K562 (cell line): ENCODE measurements around the gene RGL2. TPM values are rescaled to one million over a fixed set of nuclear protein-coding genes. Genes with fewer than 3 reads are reported as not detected.

Experiments
- BDP1 ChIP-seq: IDR thresholded peaks from 3 replicates; pipeline ENCODE4 v1.6.1; 2011; ENCODE audit not compliant: insufficient read length, insufficient read depth
- BRD9 ChIP-seq: fragments of 450-650 bp; IDR thresholded peaks from 2 replicates; pipeline ENCODE4 v1.6.1; 2018; ENCODE audit warnings: low read depth; ENCODE audit not compliant: partially characterized antibody
- C11orf30 ChIP-seq: fragments of 450-650 bp; IDR thresholded peaks from 2 replicates; pipeline ENCODE4 v1.6.1; 2016; ENCODE audit warnings: low read depth, mild to moderate bottlenecking
- DACH1 ChIP-seq: fragments of 450-650 bp; IDR thresholded peaks from 2 replicates; pipeline ENCODE4 v1.6.1; 2018; ENCODE audit not compliant: partially characterized antibody
- EHMT2 ChIP-seq: fragments of 450-650 bp; IDR thresholded peaks from 2 replicates; pipeline ENCODE4 v1.6.1; 2018; ENCODE audit warnings: antibody characterized with exemption
- MYBL2 ChIP-seq, 2 experiments: fragments of 450-650 bp in 1 of 2; sonication (generic) in 1 of 2; formaldehyde crosslinking in 1 of 2; IDR thresholded peaks; 2 replicates each; pipeline versions ENCODE4 v1.6.1 to v1.8.1; 2017 to 2022; ENCODE audit warnings: borderline replicate concordance in 1 of 2, inconsistent platforms in 1 of 2, low read depth in 1 of 2, mild to moderate bottlenecking in 1 of 2, missing genetic modification reagents in 1 of 2, moderate library complexity in 1 of 2
- NRF1 ChIP-seq, 2 experiments: fragments of 450-650 bp; IDR thresholded peaks in 1 of 2; conservative IDR thresholded peaks in 1 of 2; 2 replicates each; pipeline ENCODE4 v1.6.1; 2014; ENCODE audit warnings: mild to moderate bottlenecking in 2 of 2
- SLC30A9 ChIP-seq: fragments of 250-450 bp; sonication (Bioruptor Pico); IDR thresholded peaks from 2 replicates; pipeline ENCODE4 v1.8.0; 2022; ENCODE audit warnings: mild to moderate bottlenecking, moderate library complexity
- SMARCA5 ChIP-seq: fragments of 450-650 bp; IDR thresholded peaks from 2 replicates; pipeline ENCODE4 v1.6.1; 2016
- SMARCC2 ChIP-seq: fragments of 450-650 bp; IDR thresholded peaks from 2 replicates; pipeline ENCODE4 v1.6.1; 2017; ENCODE audit warnings: antibody characterized with exemption, moderate library complexity, mild to moderate bottlenecking, low read depth
- ZEB2 ChIP-seq: fragments of 450-650 bp; IDR thresholded peaks from 2 replicates; pipeline ENCODE4 v1.6.1; 2016
- ZNF212 ChIP-seq: fragments of 450-650 bp; formaldehyde crosslinking; IDR thresholded peaks from 2 replicates; pipeline ENCODE4 v1.4.0; 2020; ENCODE audit warnings: mild to moderate bottlenecking
- ZNF232 ChIP-seq: sonication (generic); formaldehyde crosslinking; IDR thresholded peaks from 2 replicates; pipeline ENCODE4 v1.8.0; 2022; ENCODE audit warnings: mild to moderate bottlenecking, missing genetic modification reagents
- polyA plus RNA-seq, 8 experiments: library from polyadenylated mRNA; depleted of rRNA in 4 of 8; stranded (reverse) in 5 of 8; unstranded in 3 of 8; fragments of >200 nt; fragmentation: Nextera tagmentation in 2 of 8; fragmentation: Illumina TruSeq in 1 of 8; extraction: Ambion mirVana in 2 of 8; extraction: Trizol in 1 of 8; gene quantifications; 2 replicates each; pipeline versions ENCODE4 v1.2.1 to v1.2.3, GENCODE V29; 2011 to 2014; ENCODE audit warnings: inconsistent platforms in 1 of 8, missing spikeins in 1 of 8
- total RNA-seq, 7 experiments: library from RNA; depleted of rRNA in 6 of 7; stranded (reverse); fragments of >200 nt in 6 of 7; fragmentation: Illumina TruSeq in 2 of 7; extraction: Trizol in 2 of 7; gene quantifications; 2 replicates each; pipeline versions ENCODE4 v1.2.1 to v1.2.3, GENCODE V29; 2011 to 2021; ENCODE audit warnings: low replicate concordance in 1 of 7
- TF ChIP-seq, protein P1 (sequence below): IDR thresholded peaks from 2 replicates; pipeline ENCODE4 v1.6.1; 2011; ENCODE audit not compliant: insufficient read length; ENCODE audit errors: extremely low read depth
- TF ChIP-seq, protein P2 (sequence below): sonication (generic); formaldehyde crosslinking; IDR thresholded peaks from 2 replicates; pipeline ENCODE4 v1.5.0; 2020; ENCODE audit warnings: missing genetic modification reagents
- TF ChIP-seq, protein P3 (sequence below): fragments of 450-650 bp; formaldehyde crosslinking; IDR thresholded peaks from 2 replicates; pipeline ENCODE4 v1.4.0; 2020; ENCODE audit warnings: mild to moderate bottlenecking
- TF ChIP-seq, protein P4 (sequence below): fragments of 450-650 bp; formaldehyde crosslinking; IDR thresholded peaks from 2 replicates; pipeline ENCODE4 v1.4.0; 2022; ENCODE audit warnings: missing genetic modification characterization

The RGL2 gene
- total and polyA plus RNA-seq, 9 of the 15 experiments (the other 6 are each of a cell fraction or from before 2014, with no cell fraction given), result 1.8 to 57.1 (median 19.5) TPM

DNA sequence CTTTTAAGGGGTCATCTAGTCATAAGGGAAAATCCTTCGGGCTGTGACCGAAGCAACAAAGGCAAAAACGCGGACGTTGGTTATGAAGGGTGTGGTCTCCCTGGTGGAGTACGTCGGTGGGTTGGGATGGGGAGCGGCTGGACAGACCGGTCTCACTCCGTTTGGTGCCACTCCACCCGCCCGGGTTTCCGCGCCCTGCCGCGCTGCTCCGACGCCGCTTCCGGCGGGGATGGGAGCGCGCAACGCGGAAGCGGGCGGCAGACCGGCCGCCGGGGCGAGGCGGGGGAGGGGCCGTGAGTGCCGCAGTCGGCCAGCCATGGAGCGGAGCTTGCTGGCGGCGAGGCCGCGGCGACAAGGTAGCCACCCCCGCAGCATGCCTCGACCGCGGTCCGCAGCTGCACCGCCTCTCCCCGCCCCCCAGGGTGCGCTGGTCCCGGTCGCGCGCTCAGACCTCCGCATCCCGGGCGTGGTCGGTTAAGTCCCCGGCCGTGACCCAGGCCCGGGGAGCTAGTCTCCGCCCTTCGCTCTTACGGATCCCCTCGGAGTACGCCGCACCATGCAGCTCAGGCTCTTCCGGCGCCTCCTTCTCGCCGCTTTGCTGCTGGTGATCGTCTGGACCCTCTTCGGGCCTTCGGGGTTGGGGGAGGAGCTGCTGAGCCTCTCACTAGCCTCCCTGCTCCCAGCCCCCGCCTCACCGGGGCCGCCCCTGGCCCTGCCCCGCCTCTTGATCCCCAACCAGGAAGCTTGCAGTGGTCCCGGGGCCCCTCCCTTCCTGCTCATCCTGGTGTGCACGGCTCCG, 21.7 kb downstream of the RGL2 start, which contains the start of gene B3GALT4 (continued):
- TF ChIP-seq SLC30A9 (CRISPR knock-in tag) (no peak), ZEB2 (no peak), MYBL2 (IDR thresholded peaks at IDR 0.05; ENCODE audit: low read depth) (no peak), MYBL2 (CRISPR knock-in tag; IDR thresholded peaks at IDR 0.05; ENCODE audit: borderline replicate concordance) (no peak), DACH1 (no peak), C11orf30 (no peak), SMARCC2 (no peak), ZNF232 (CRISPR knock-in tag) (no peak), ZNF212 (CRISPR knock-in tag) (0 out of 2 replicates have a peak, but pooled peaks have one; percentile 28), SMARCA5 (0 out of 2 replicates have a peak, but pooled peaks have one; percentile 2), BRD9 (no peak), NRF1 (conservative IDR thresholded peaks at IDR 0.05 in 1 of 2, IDR thresholded peaks at IDR 0.05 in 1 of 2) (peak; percentile 78 to 82), BDP1 (no peak), EHMT2 (0 out of 2 replicates have a peak, but pooled peaks have one; percentile 38)
- TF ChIP-seq, protein P1, sequence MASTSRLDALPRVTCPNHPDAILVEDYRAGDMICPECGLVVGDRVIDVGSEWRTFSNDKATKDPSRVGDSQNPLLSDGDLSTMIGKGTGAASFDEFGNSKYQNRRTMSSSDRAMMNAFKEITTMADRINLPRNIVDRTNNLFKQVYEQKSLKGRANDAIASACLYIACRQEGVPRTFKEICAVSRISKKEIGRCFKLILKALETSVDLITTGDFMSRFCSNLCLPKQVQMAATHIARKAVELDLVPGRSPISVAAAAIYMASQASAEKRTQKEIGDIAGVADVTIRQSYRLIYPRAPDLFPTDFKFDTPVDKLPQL, result no peak
- TF ChIP-seq, protein P2, sequence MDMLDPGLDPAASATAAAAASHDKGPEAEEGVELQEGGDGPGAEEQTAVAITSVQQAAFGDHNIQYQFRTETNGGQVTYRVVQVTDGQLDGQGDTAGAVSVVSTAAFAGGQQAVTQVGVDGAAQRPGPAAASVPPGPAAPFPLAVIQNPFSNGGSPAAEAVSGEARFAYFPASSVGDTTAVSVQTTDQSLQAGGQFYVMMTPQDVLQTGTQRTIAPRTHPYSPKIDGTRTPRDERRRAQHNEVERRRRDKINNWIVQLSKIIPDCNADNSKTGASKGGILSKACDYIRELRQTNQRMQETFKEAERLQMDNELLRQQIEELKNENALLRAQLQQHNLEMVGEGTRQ (CRISPR knock-in tag), result no peak
- TF ChIP-seq, protein P3, sequence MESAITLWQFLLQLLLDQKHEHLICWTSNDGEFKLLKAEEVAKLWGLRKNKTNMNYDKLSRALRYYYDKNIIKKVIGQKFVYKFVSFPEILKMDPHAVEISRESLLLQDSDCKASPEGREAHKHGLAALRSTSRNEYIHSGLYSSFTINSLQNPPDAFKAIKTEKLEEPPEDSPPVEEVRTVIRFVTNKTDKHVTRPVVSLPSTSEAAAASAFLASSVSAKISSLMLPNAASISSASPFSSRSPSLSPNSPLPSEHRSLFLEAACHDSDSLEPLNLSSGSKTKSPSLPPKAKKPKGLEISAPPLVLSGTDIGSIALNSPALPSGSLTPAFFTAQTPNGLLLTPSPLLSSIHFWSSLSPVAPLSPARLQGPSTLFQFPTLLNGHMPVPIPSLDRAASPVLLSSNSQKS (CRISPR knock-in tag), result peak; percentile 72; the same call in 1 of the 2 replicates
- TF ChIP-seq, protein P4, sequence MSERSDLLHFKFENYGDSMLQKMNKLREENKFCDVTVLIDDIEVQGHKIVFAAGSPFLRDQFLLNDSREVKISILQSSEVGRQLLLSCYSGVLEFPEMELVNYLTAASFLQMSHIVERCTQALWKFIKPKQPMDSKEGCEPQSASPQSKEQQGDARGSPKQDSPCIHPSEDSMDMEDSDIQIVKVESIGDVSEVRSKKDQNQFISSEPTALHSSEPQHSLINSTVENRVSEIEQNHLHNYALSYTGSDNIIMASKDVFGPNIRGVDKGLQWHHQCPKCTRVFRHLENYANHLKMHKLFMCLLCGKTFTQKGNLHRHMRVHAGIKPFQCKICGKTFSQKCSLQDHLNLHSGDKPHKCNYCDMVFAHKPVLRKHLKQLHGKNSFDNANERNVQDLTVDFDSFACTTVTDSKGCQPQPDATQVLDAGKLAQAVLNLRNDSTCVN (CRISPR knock-in tag), result peak; percentile 81; the same call in 1 of the 2 replicates
